OCI-LY1 (cell line): ENCODE results near the gene KRTAP10-6.

Source experiments
- CTCF ChIP-seq: fragments of 200-600 bp; sonication (generic), shearing (Covaris generic); IDR thresholded peaks from 2 replicates; pipeline ENCODE4 v1.5.1; 2017; ENCODE audit warnings: mild to moderate bottlenecking, antibody characterized with exemption, low read length, moderate library complexity, mixed read lengths
- EZH2 ChIP-seq: fragments of 200-600 bp; sonication (generic), shearing (Covaris generic); IDR thresholded peaks from 2 replicates; pipeline ENCODE4 v1.8.0; 2017; ENCODE audit warnings: borderline replicate concordance, mixed run types, mild to moderate bottlenecking, antibody characterized with exemption, low read length, moderate library complexity, mixed read lengths

- TF ChIP-seq CTCF (no peak), EZH2 (no peak)
These were observed 22.7 kb upstream of the KRTAP10-6 start for GRCh38 chr21:44614961-44615391.
